GM19240 (cell line): ENCODE data around the gene PLXDC2.

Experiments used
- DNase-seq: peaks from one replicate; pipeline ENCODE4 v3.0.0; 2011; ENCODE audit warnings: low spot score; ENCODE audit not compliant: insufficient read length

Gene PLXDC2

GRCh38 chr10:19815731-19816410 is 361 bp upstream of the PLXDC2 start:
- no peak for DNase-seq

GRCh38 chr10:19817231-19817933 is 1.1 kb downstream of the PLXDC2 start:
- DNase-seq = no peak

- DNase-seq = no peak
Observed at GRCh38 chr10:19818876-19819275, 2.6 kb downstream of the PLXDC2 start.

GRCh38 chr10:19819419-19820033 is 3.3 kb downstream of the PLXDC2 start:
- no peak for DNase-seq

- DNase-seq = no peak
Observed at GRCh38 chr10:19824381-19825342, 8.4 kb downstream of the PLXDC2 start.

GRCh38 chr10:19825700-19826099 is 9.5 kb downstream of the PLXDC2 start:
- DNase-seq = no peak

- no peak for DNase-seq
Observed at GRCh38 chr10:19826712-19827111, 10.5 kb downstream of the PLXDC2 start.

GRCh38 chr10:19828278-19829049 is 12.2 kb downstream of the PLXDC2 start:
- DNase-seq = no peak

GRCh38 chr10:19832699-19833098 is 16.5 kb downstream of the PLXDC2 start:
- no peak for DNase-seq

- no peak for DNase-seq
Observed at GRCh38 chr10:19833170-19833824, 17.1 kb downstream of the PLXDC2 start.

- DNase-seq = no peak
Observed at GRCh38 chr10:19835952-19836351, 19.7 kb downstream of the PLXDC2 start.

- DNase-seq = no peak
Observed at GRCh38 chr10:19839090-19839489, 22.9 kb downstream of the PLXDC2 start.

GRCh38 chr10:19839552-19839951 is 23.3 kb downstream of the PLXDC2 start:
- DNase-seq = no peak

GRCh38 chr10:19840776-19841175 is 24.5 kb downstream of the PLXDC2 start:
- DNase-seq = no peak

- no peak for DNase-seq
Observed at GRCh38 chr10:19843487-19843886, 27.3 kb downstream of the PLXDC2 start.

- DNase-seq = no peak
Observed at GRCh38 chr10:19845503-19846368, 29.5 kb downstream of the PLXDC2 start.

- DNase-seq = no peak
Observed at GRCh38 chr10:19847321-19847720, 31.1 kb downstream of the PLXDC2 start.

- no peak for DNase-seq
Observed at GRCh38 chr10:19848226-19848985, 32.2 kb downstream of the PLXDC2 start.
